ENCODE results near the gene RAPGEF4.

DNA sequence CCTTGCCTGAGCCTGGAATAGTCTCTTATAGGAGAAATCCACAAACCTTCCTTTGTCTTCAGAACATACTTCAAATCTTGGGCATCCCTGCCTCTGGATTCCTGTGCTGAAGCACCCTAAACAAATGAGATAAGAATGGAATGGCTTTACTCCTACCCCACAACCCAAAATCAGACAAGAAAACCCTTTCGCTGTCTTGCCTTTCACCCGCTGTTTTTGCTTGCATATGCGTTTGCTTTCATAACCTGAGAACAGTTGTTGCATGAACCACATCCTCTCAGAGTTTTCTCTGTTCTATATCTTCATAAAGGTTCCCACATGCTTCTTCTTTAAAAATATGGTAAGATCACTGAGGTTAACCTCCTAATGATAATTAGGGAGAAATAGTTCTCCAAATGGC is 207.9 kb downstream of the RAPGEF4 start:
- TF ChIP-seq POLR2A (IDR thresholded peaks at IDR 0.05; ENCODE audit: low read depth, low read length) (no peak), POLR2AphosphoS5 (IDR thresholded peaks at IDR 0.05; ENCODE audit: low read depth, low read length) (no peak), TAF1 (IDR thresholded peaks at IDR 0.05; ENCODE audit: borderline replicate concordance, low read depth, low read length) (no peak)
